Activated B cell treated with CpG ODN at 0.5 μM for 24 hours (primary cell): ENCODE measurements around the gene DSG1. TPM values are rescaled to one million over a fixed set of nuclear protein-coding genes. Genes with fewer than 3 reads are reported as not detected.
"Not testable (repeated sequence)": the region's sequence is repeated elsewhere in the genome, so short reads cannot be mapped to it uniquely, and the experiment has no call there.

Source experiments
- ATAC-seq: fragments of 200-7000 bp; cut with Tn5 transposase; one replicate; pipeline ENCODE4 v1.10.0; 2021; ENCODE audit warnings: low read depth, mild to moderate bottlenecking, moderate library complexity
- CTCF ChIA-PET: fragments of 350-600 bp; sonication (Branson Sonifier 250); formaldehyde crosslinking; loops from one replicate; lab custom pipeline; 2021; ENCODE audit warnings: antibody characterized with exemption; lab: Charles Lee
- POLR2A ChIA-PET: fragments of 350-600 bp; sonication (Branson Sonifier 250); formaldehyde crosslinking; loops from one replicate; lab custom pipeline; 2021; ENCODE audit warnings: antibody characterized with exemption; lab: Charles Lee
- DNase-seq: peaks from one replicate; pipeline ENCODE4 v3.0.0; 2022
- H3K27ac Mint-ChIP-seq: one replicate; pipeline ENCODE4 v1.8.0; 2020; ENCODE audit warnings: mixed read lengths
- H3K27me3 Mint-ChIP-seq: one replicate; pipeline ENCODE4 v1.8.0; 2021; ENCODE audit warnings: mixed read lengths
- H3K36me3 Mint-ChIP-seq: one replicate; pipeline ENCODE4 v1.8.0; 2021; ENCODE audit warnings: low read depth, mixed read lengths
- H3K4me1 Mint-ChIP-seq: one replicate; pipeline ENCODE4 v1.8.0; 2021; ENCODE audit warnings: mixed read lengths
- H3K4me3 Mint-ChIP-seq: one replicate; pipeline ENCODE4 v1.8.0; 2020; ENCODE audit warnings: mild to moderate bottlenecking, mixed read lengths
- H3K9me3 Mint-ChIP-seq: one replicate; pipeline ENCODE4 v1.8.0; 2020; ENCODE audit warnings: mixed read lengths
- CTCF ChIP-seq: fragments of 200-600 bp; IDR thresholded peaks from one replicate; pipeline ENCODE4 v1.8.0; 2022; ENCODE audit warnings: antibody characterized with exemption, mild to moderate bottlenecking
- intact Hi-C: fragments of 100-400 bp; cut with micrococcal nuclease; formaldehyde crosslinking; loops from one replicate; pipeline ENCODE4 v1.15.1; 2024
- total RNA-seq: library from RNA; stranded (reverse); gene quantifications from 2 replicates; pipeline ENCODE4 v1.2.3, GENCODE V29; 2022

The DSG1 gene
- total RNA-seq, 1 donor from 2014 or later = not detected

GRCh38 chr18:31274931-31275330, 43.0 kb upstream of the DSG1 start:
- DNase-seq (no peak), ATAC-seq (no peak)
- Mint-ChIP-seq H3K9me3 (no peaks in the 10 kb centered on the region), H3K27me3 (no peaks in the 10 kb centered on the region), H3K4me1 (no peaks in the 10 kb centered on the region), H3K36me3 (no peaks in the 10 kb centered on the region), H3K27ac (no peak overlapping the region), H3K4me3 (no peak overlapping the region)
- intact Hi-C loops = no loop called here
- no peak for TF ChIP-seq CTCF
- CTCF ChIA-PET = no interaction called here
- POLR2A ChIA-PET = no interaction called here

- DNase-seq (no peak), ATAC-seq (no peak)
- H3K36me3 Mint-ChIP-seq = no peaks in the 10 kb centered on the region
- H3K27ac Mint-ChIP-seq = no peak overlapping the region
- H3K4me1 Mint-ChIP-seq = no peaks in the 10 kb centered on the region
- intact Hi-C loops = no loop called here
- no peak for TF ChIP-seq CTCF
- H3K27me3 Mint-ChIP-seq = no peaks in the 10 kb centered on the region
- ChIA-PET CTCF (no interaction called here), POLR2A (no interaction called here)
- no peaks in the 10 kb centered on the region for H3K9me3 Mint-ChIP-seq
- no peak overlapping the region for H3K4me3 Mint-ChIP-seq
Measured at GRCh38 chr18:31275722-31276463, 42.1 kb upstream of the DSG1 start.

GRCh38 chr18:31278609-31279071, 39.3 kb upstream of the DSG1 start:
- no peak for DNase-seq
- TF ChIP-seq CTCF = no peak
- intact Hi-C loops = no loop called here
- ATAC-seq = no peak
- Mint-ChIP-seq H3K36me3 (no peaks in the 10 kb centered on the region), H3K27me3 (no peaks in the 10 kb centered on the region), H3K4me3 (no peak overlapping the region), H3K27ac (no peak overlapping the region), H3K4me1 (no peaks in the 10 kb centered on the region), H3K9me3 (no peaks in the 10 kb centered on the region)
- ChIA-PET CTCF (no interaction called here), POLR2A (no interaction called here)

GRCh38 chr18:31280502-31280901, 37.5 kb upstream of the DSG1 start:
- Mint-ChIP-seq H3K27me3 (no peaks in the 10 kb centered on the region), H3K27ac (no peak overlapping the region), H3K36me3 (no peaks in the 10 kb centered on the region), H3K9me3 (no peaks in the 10 kb centered on the region), H3K4me3 (no peak overlapping the region), H3K4me1 (no peaks in the 10 kb centered on the region)
- DNase-seq (no peak), ATAC-seq (no peak)
- no peak for TF ChIP-seq CTCF
- intact Hi-C loops = no loop called here
- POLR2A ChIA-PET = no interaction called here
- CTCF ChIA-PET = no interaction called here

GRCh38 chr18:31281437-31281836, 36.5 kb upstream of the DSG1 start:
- H3K4me3 Mint-ChIP-seq = no peak overlapping the region
- DNase-seq = no peak
- peaks cover 2% of the 10 kb centered on the region for H3K9me3 Mint-ChIP-seq
- no peak overlapping the region for H3K27ac Mint-ChIP-seq
- H3K36me3 Mint-ChIP-seq = no peaks in the 10 kb centered on the region
- no peak for TF ChIP-seq CTCF
- intact Hi-C loops = no loop called here
- ChIA-PET CTCF (no interaction called here), POLR2A (no interaction called here)
- no peak for ATAC-seq
- no peaks in the 10 kb centered on the region for H3K27me3 Mint-ChIP-seq
- H3K4me1 Mint-ChIP-seq = no peaks in the 10 kb centered on the region

GRCh38 chr18:31289446-31289845, 28.5 kb upstream of the DSG1 start:
- POLR2A ChIA-PET, intact Hi-C loops, DNase-seq, H3K27ac Mint-ChIP-seq, H3K4me3 Mint-ChIP-seq, ATAC-seq, CTCF ChIA-PET, H3K27me3 Mint-ChIP-seq, H3K36me3 Mint-ChIP-seq, H3K4me1 Mint-ChIP-seq: not testable (repeated sequence)
- H3K9me3 Mint-ChIP-seq = peaks cover 25% of the 10 kb centered on the region
